HepG2 (cell line): ENCODE data around the gene SYNGR1. TPM values are rescaled to one million over a fixed set of nuclear protein-coding genes. Genes with fewer than 3 reads are reported as not detected.

Source experiments
- AKAP8 ChIP-seq: sonication (generic); formaldehyde crosslinking; IDR thresholded peaks from 2 replicates; pipeline ENCODE4 v1.5.1; 2020; ENCODE audit warnings: mild to moderate bottlenecking, missing genetic modification reagents
- ATF1 ChIP-seq: IDR thresholded peaks from 2 replicates; pipeline ENCODE4 v1.6.1; 2016; ENCODE audit warnings: mild to moderate bottlenecking, control low read depth
- CCAR2 ChIP-seq: fragments of 200-400 bp; formaldehyde crosslinking; optimal IDR thresholded peaks from 2 replicates; pipeline ENCODE3; 2018; ENCODE audit warnings: low read depth, mild to moderate bottlenecking, low read length, moderate library complexity
- CEBPB ChIP-seq: IDR thresholded peaks from 2 replicates; pipeline ENCODE4 v1.6.1; 2011; ENCODE audit warnings: low read depth, low read length, improper control_type of control experiment, borderline replicate concordance
- DMAP1 ChIP-seq: IDR thresholded peaks from 2 replicates; pipeline ENCODE4 v1.6.1; 2016
- EEA1 ChIP-seq: sonication (generic); formaldehyde crosslinking; IDR thresholded peaks from 2 replicates; pipeline ENCODE4 v1.5.1; 2020; ENCODE audit warnings: mild to moderate bottlenecking, missing genetic modification reagents, borderline replicate concordance
- MIER3 ChIP-seq: IDR thresholded peaks from 2 replicates; pipeline ENCODE4 v1.6.1; 2016; ENCODE audit warnings: missing compliant biosample characterization, borderline replicate concordance
- NFIC ChIP-seq: IDR thresholded peaks from 2 replicates; pipeline ENCODE4 v1.6.1; 2012; ENCODE audit warnings: mild to moderate bottlenecking, low read length, inconsistent platforms
- NFYC ChIP-seq: IDR thresholded peaks from 2 replicates; pipeline ENCODE4 v1.6.1; 2016; ENCODE audit warnings: missing genetic modification reagents, missing compliant biosample characterization
- PAXIP1 ChIP-seq: sonication (generic); formaldehyde crosslinking; conservative IDR thresholded peaks from 2 replicates; pipeline ENCODE4 v1.4.0; 2020; ENCODE audit warnings: mild to moderate bottlenecking, missing genetic modification reagents, moderate library complexity
- REPIN1 ChIP-seq: sonication (generic); formaldehyde crosslinking; IDR thresholded peaks from 2 replicates; pipeline ENCODE4 v1.8.0; 2022; ENCODE audit warnings: missing genetic modification reagents, low read depth, mild to moderate bottlenecking, borderline replicate concordance
- SOX13 ChIP-seq, 3 experiments: fragments of 450-650 bp in 1 of 3; sonication (generic) in 1 of 3; formaldehyde crosslinking in 1 of 3; IDR thresholded peaks in 2 of 3; conservative IDR thresholded peaks in 1 of 3; 2 replicates each; pipeline versions ENCODE4 v1.5.0 to v1.6.1; 2016 to 2020; ENCODE audit warnings: antibody characterized with exemption in 1 of 3, mild to moderate bottlenecking in 1 of 3, missing compliant biosample characterization in 1 of 3, missing genetic modification reagents in 1 of 3, moderate library complexity in 1 of 3
- TBL1XR1 ChIP-seq: fragments of 150-350 bp; IDR thresholded peaks from 2 replicates; pipeline ENCODE4 v1.6.1; 2014; ENCODE audit warnings: borderline replicate concordance, low read length; ENCODE audit not compliant: partially characterized antibody
- TEF ChIP-seq: sonication (generic); formaldehyde crosslinking; IDR thresholded peaks from 2 replicates; pipeline ENCODE4 v1.5.0; 2020; ENCODE audit warnings: missing genetic modification reagents
- XBP1 ChIP-seq: sonication (generic); formaldehyde crosslinking; IDR thresholded peaks from 2 replicates; pipeline ENCODE4 v1.5.0; 2020; ENCODE audit warnings: missing genetic modification reagents
- ZNF329 ChIP-seq: sonication (generic); formaldehyde crosslinking; IDR thresholded peaks from 2 replicates; pipeline ENCODE4 v1.9.0; 2021; ENCODE audit warnings: low read depth, mild to moderate bottlenecking, missing genetic modification reagents
- ZNF354B ChIP-seq: sonication (generic); formaldehyde crosslinking; IDR thresholded peaks from 2 replicates; pipeline ENCODE4 v1.8.0; 2022; ENCODE audit warnings: mild to moderate bottlenecking, missing genetic modification reagents
- ZNF629 ChIP-seq: sonication (generic); formaldehyde crosslinking; conservative IDR thresholded peaks from 2 replicates; pipeline ENCODE4 v1.5.0; 2020; ENCODE audit warnings: missing genetic modification reagents
- polyA plus RNA-seq, 8 experiments: library from polyadenylated mRNA; depleted of rRNA in 3 of 8; stranded (reverse) in 7 of 8; unstranded in 1 of 8; fragments of >200 nt; fragmentation: Illumina TruSeq in 4 of 8; extraction: Trizol in 4 of 8; gene quantifications; 2 replicates each; pipeline versions ENCODE4 v1.2.1 to v1.2.3, GENCODE V29; 2011 to 2016; ENCODE audit warnings: low read depth in 4 of 8, missing spikeins in 1 of 8, mixed read lengths in 1 of 8; ENCODE audit not compliant: insufficient read depth in 1 of 8
- total RNA-seq, 5 experiments: library from RNA; depleted of rRNA; stranded (reverse); fragments of >200 nt; fragmentation: Illumina TruSeq; extraction: Trizol; gene quantifications; 2 replicates each; pipeline ENCODE4 v1.2.3, GENCODE V29; 2016; ENCODE audit warnings: low read depth in 1 of 5
- TF ChIP-seq, protein P1 (sequence below): sonication (generic); formaldehyde crosslinking; IDR thresholded peaks from 2 replicates; pipeline ENCODE4 v1.5.0; 2020; ENCODE audit warnings: mild to moderate bottlenecking, missing genetic modification reagents, moderate library complexity
- TF ChIP-seq, protein P2 (sequence below): fragments of 450-650 bp; IDR thresholded peaks from 2 replicates; pipeline ENCODE4 v1.6.1; 2017

The SYNGR1 gene
- total and polyA plus RNA-seq, 2 of the 13 experiments (the other 11 are each of a cell fraction or from before 2014, with no cell fraction given), result 0.27 to 2.7 TPM

DNA sequence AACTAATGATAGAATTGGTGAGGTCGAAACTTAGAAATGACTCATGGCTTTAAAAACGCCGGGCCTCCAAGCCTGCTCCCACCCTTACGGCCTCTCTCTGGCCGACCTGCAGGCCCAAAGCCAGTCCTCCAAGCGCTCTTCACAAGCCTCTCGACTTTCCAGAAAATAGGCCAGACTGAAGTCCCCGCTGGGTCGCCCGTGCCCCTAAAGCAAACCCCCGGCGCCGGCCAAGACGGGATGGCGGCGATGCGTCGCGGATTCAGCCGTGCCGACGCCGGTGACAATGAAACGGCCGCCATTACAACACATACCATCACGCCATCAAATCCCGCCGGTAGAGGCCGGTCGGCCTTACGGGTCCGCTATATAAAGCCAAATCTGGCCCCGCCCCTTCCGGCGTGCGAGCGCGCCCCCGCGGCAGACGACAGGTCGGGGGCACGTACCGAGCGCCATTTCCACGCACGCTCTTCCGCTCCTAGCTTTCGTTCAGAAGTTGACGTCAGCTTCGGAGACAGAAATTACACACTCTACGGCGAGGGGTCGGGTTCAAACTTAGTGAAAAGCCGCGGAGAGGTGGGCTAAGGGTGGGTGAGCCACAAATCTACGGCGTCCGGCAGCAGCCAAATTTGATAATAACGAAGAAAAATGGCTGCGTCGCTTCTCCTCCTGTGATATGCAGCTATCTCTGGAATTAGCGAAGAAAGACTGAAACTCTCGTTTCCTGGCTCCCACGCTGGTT is 30.3 kb upstream of the SYNGR1 start, which contains the start of gene RPL3 (continued):
- no peak for TF ChIP-seq ZNF354B (CRISPR knock-in tag)
- TF ChIP-seq ZNF629 (CRISPR knock-in tag), result peak; percentile 20; the same call in 1 of the 2 replicates
- peak; percentile 53 for TF ChIP-seq PAXIP1
- TF ChIP-seq, protein P1, sequence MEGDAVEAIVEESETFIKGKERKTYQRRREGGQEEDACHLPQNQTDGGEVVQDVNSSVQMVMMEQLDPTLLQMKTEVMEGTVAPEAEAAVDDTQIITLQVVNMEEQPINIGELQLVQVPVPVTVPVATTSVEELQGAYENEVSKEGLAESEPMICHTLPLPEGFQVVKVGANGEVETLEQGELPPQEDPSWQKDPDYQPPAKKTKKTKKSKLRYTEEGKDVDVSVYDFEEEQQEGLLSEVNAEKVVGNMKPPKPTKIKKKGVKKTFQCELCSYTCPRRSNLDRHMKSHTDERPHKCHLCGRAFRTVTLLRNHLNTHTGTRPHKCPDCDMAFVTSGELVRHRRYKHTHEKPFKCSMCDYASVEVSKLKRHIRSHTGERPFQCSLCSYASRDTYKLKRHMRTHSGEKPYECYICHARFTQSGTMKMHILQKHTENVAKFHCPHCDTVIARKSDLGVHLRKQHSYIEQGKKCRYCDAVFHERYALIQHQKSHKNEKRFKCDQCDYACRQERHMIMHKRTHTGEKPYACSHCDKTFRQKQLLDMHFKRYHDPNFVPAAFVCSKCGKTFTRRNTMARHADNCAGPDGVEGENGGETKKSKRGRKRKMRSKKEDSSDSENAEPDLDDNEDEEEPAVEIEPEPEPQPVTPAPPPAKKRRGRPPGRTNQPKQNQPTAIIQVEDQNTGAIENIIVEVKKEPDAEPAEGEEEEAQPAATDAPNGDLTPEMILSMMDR (CRISPR knock-in tag), result peak; percentile 42; the same call in 1 of the 2 replicates
- TF ChIP-seq NFYC, result peak; percentile 67
- TF ChIP-seq CCAR2, result no peak
- TF ChIP-seq REPIN1, result peak; percentile 56
- peak; percentile 52; the same call in 1 of the 2 replicates for TF ChIP-seq ZNF329 (CRISPR knock-in tag)
- TF ChIP-seq, protein P2, sequence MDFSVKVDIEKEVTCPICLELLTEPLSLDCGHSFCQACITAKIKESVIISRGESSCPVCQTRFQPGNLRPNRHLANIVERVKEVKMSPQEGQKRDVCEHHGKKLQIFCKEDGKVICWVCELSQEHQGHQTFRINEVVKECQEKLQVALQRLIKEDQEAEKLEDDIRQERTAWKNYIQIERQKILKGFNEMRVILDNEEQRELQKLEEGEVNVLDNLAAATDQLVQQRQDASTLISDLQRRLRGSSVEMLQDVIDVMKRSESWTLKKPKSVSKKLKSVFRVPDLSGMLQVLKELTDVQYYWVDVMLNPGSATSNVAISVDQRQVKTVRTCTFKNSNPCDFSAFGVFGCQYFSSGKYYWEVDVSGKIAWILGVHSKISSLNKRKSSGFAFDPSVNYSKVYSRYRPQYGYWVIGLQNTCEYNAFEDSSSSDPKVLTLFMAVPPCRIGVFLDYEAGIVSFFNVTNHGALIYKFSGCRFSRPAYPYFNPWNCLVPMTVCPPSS, result no peak
- TF ChIP-seq TEF (CRISPR knock-in tag), result no peak; the same call in none of the 2 replicates
- peak; percentile 91; the same call in 1 of the 2 replicates for TF ChIP-seq DMAP1 (CRISPR knock-in tag)
- no peak for TF ChIP-seq CEBPB
- TF ChIP-seq ATF1 (CRISPR knock-in tag), result peak; percentile 91
- TF ChIP-seq AKAP8 (CRISPR knock-in tag), result no peak
- TF ChIP-seq TBL1XR1, result peak; percentile 23
- TF ChIP-seq NFIC, result no peak; the same call in 1 of the 2 replicates
- TF ChIP-seq MIER3 (CRISPR knock-in tag), result no peak; the same call in 1 of the 2 replicates
- TF ChIP-seq EEA1, result peak; percentile 47; the same call in 1 of the 2 replicates
- TF ChIP-seq SOX13 (IDR thresholded peaks at IDR 0.05), result no peak
- 0 out of 4 replicates have a peak, but pooled peaks of 1 of the 2 experiments have one; percentile 15 for TF ChIP-seq SOX13 (CRISPR knock-in tag; conservative IDR thresholded peaks at IDR 0.05 in 1 of 2, IDR thresholded peaks at IDR 0.05 in 1 of 2)
- TF ChIP-seq XBP1 (CRISPR knock-in tag), result peak; percentile 69
